ENCODE measurements around the gene MBD3L2.
"Not testable (repeated sequence)": the region's sequence is repeated elsewhere in the genome, so short reads cannot be mapped to it uniquely, and the experiment has no call there.

The MBD3L2 gene

GRCh38 chr19:7063339-7063738 lies 14.2 kb downstream of the MBD3L2 start:
- no peak for DNase-seq

DNA sequence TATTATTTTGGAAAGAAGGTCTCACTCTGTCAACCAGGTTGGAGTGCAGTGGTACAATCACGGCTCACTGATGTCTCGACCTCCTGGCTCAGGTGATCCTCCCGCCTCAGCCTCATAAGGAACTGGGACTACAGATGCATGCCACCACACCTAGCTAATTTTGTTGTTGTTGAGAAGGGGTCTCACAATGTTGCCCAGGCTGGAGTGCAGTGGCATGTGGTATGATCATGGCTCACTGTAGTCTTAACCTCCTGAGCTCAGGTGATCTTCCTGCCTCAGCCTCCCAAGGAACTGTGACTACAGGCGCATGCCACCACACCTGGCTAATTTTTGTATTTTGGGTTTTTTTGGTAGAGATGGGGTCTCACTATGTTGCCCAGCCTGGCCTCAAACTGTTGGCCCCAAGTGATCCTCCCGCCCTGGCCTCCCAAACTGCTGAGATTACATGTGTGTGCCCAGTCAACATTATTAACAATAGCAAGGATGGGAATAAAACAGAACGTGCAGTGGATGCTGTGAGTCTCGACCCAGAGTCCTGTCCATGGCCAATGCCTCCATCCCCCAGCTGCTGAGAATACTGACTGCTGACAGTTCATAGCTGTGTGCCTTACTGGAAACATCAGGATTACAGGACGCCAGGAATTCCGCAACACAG lies 14.8 kb downstream of the MBD3L2 start:
- DNase-seq: no peak

- not testable (repeated sequence) for DNase-seq
These were observed 18.0 kb downstream of the MBD3L2 start for GRCh38 chr19:7067122-7067521.

- DNase-seq: no peak
These were observed 18.6 kb downstream of the MBD3L2 start for GRCh38 chr19:7067716-7068115.

- DNase-seq: no peak
These were observed 19.5 kb downstream of the MBD3L2 start for GRCh38 chr19:7068599-7068998.

DNA sequence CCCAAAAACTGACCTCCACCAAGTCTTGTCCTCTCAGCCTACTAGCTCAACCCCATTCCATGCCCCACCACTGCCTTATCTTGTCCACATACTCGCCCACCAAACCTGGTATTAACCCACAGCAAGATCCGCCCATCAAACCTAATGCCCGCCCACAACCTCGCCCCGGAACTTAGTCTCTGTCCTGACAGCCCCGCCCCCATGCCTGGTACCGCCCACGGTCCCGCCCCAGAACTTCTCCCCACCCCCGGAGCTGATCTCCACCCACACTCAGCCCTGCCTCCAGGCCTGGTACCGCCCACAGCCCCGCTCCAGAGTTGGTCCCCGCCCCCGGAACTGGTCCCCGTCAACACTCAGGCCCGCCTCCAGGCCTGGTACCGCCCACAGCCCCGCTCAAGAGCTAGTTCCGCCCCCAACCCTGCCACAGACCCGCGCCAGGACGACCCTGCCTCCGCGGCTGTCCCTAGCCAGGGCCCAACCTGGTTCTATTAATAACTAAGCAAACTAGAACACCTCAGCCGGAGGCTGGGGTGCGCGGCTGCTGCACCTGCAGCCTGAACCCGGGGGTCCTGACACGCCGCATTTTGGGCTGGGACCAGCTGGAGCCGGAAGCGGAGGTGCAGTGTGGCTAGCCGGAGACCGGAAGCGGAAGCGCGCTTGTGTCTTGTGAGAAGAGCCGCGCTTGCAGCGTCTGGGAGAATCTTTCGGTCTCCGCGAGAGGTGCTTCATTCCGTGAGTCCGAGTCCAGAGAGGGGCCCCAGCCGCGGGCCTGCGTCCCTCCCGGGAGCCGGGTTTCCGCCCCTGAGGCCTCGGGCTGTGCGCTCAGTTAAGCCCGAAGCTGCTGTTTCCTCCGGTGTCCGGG lies 20.2 kb downstream of the MBD3L2 start, which contains the start of gene ZNF557:
Gene ZNF557 (plus strand): TSS at position 662 of the 862 bp plus-strand sequence. CDS start 5,372 bp downstream, outside the sequence.
- peak; percentile 88 for DNase-seq

- DNase-seq: no peak
These were observed 20.7 kb downstream of the MBD3L2 start for GRCh38 chr19:7069904-7070226.

- no peak for DNase-seq
These were observed 23.4 kb downstream of the MBD3L2 start for GRCh38 chr19:7072541-7072940.

DNA sequence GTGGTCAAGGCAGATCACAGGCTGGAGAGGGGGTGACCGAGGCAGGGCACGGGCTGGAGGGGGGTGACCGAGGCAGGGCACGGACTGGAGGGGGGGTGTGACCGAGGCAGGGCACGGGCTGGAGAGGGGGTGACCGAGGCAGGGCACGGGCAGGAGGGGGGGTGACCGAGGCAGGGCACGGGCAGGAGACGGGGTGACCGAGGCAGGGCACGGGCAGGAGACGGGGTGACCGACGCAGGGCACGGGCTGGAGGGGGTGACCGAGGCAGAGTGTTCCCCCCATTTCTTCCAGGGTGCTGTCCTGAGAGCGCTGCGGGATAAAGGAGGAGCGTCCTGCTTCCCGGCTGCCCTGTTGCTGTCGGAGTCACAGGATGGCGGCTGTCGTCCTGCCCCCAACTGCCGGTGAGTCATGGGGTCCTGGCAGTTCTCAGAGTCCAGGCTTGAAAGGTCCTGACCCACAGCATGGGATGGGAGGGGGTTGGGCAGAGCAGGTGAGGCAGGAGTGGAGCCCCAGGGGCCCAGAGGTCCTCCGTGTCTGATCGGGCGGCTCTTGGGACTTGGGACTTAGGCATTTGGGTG lies 25.7 kb downstream of the MBD3L2 start:
- no peak for DNase-seq

- DNase-seq: no peak
These were observed 27.0 kb downstream of the MBD3L2 start for GRCh38 chr19:7076151-7076550.

GRCh38 chr19:7078008-7078407 lies 28.9 kb downstream of the MBD3L2 start:
- no peak for DNase-seq

DNA sequence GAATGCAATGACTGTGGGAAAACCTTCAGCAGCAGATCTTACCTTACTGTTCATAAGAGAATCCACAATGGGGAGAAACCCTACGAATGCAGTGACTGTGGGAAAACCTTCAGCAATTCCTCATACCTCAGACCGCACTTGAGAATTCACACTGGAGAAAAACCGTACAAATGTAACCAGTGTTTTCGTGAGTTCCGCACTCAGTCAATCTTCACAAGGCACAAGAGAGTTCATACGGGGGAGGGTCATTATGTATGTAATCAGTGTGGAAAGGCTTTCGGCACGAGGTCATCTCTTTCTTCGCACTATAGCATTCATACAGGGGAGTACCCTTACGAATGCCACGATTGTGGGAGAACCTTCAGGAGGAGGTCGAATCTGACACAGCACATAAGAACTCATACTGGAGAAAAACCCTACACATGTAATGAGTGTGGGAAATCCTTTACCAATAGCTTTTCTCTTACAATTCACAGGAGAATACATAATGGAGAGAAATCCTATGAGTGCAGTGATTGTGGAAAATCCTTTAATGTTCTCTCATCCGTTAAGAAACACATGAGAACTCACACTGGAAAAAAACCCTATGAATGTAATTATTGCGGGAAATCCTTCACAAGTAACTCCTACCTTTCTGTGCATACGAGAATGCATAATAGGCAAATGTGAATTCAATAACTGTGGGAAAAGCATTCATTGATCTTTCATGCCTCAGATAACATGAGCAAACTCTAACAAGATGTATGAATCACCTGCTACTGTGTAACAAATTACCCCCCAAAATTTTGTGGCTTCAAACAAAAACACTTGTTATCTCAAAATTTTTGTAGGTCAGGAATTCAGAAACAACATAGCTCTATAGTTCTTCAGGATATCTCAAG lies 34.2 kb downstream of the MBD3L2 start:
- DNase-seq: no peak

- no peak for DNase-seq
These were observed 39.9 kb downstream of the MBD3L2 start for GRCh38 chr19:7088999-7089398.

DNA sequence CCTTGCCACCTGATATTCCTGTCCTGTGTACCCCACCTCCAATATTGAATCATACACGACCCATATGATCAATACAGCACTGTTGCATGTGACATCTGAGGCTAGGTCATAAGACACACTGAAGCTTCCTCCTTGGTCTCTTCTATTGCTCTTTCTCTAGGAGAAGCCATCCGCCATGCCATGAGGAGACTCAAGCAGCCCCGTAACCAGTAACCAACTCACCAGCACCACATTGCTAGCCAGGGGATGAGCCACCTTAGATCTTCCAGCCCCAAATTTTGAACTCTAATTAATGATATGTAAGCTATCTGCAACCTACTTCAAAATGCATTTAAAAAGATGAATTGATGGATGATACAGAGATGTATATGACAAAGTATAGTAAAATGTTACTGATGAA lies 49.0 kb downstream of the MBD3L2 start:
- DNase-seq: no peak

GRCh38 chr19:7098701-7099596 lies 49.8 kb downstream of the MBD3L2 start:
- peak; percentile 59 for DNase-seq

DNA sequence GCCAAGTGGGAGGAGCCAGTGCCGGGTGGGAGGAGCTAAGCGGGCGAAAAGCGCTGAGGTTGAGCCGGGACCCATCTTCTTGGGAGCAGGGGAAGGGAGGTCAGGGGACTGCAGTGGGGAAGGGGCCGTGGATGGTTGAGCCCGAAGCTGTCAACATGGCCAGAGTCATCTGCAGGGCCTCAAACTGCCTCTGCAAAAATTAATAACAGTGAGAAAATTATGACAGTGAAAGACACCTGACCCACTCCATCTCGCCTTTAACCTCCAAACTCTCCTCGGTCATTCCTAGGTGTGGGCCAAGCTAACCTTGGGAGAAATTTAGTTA lies 50.4 kb downstream of the MBD3L2 start:
- no peak for DNase-seq
